Smooth muscle cell (in vitro differentiated cells): ENCODE results near the gene CPOX. TPM values are rescaled to one million over a fixed set of nuclear protein-coding genes. Genes with fewer than 3 reads are reported as not detected.

Experiments used
- DNase-seq: peaks from one replicate; lab custom pipeline; 2025; ENCODE audit not compliant: unreplicated experiment; lab: John Stamatoyannopoulos, UW
- H2AFZ ChIP-seq: fragments of 200-600 bp; sonication (generic); 2 replicates; pipeline ENCODE4 v1.6.0; 2016; ENCODE audit warnings: antibody characterized with exemption, low read depth, mild to moderate bottlenecking
- H3F3A ChIP-seq: fragments of 200-600 bp; sonication (generic); 2 replicates; pipeline ENCODE4 v1.6.0; 2017; ENCODE audit warnings: antibody characterized with exemption, low read depth
- H3K27ac ChIP-seq: fragments of 200-600 bp; sonication (generic); 2 replicates; pipeline ENCODE4 v1.5.1; 2016; ENCODE audit warnings: low read depth, mild to moderate bottlenecking
- H3K27me3 ChIP-seq: fragments of 200-600 bp; sonication (generic); 2 replicates; pipeline ENCODE4 v1.6.1; 2016; ENCODE audit warnings: low read depth, mild to moderate bottlenecking
- H3K36me3 ChIP-seq: fragments of 200-600 bp; sonication (generic); 2 replicates; pipeline ENCODE4 v1.5.1; 2016; ENCODE audit warnings: low read depth
- H3K4me1 ChIP-seq: fragments of 200-600 bp; sonication (generic); 2 replicates; pipeline ENCODE4 v1.5.1; 2016; ENCODE audit warnings: low read depth
- H3K4me2 ChIP-seq: fragments of 200-600 bp; sonication (generic); 2 replicates; pipeline ENCODE4 v1.6.0; 2016; ENCODE audit warnings: mild to moderate bottlenecking
- H3K4me3 ChIP-seq: fragments of 200-600 bp; sonication (generic); 2 replicates; pipeline ENCODE4 v1.5.1; 2016; ENCODE audit warnings: mild to moderate bottlenecking
- H3K79me2 ChIP-seq: fragments of 200-600 bp; sonication (generic); 2 replicates; pipeline ENCODE4 v1.6.0; 2016; ENCODE audit warnings: low read depth, mild to moderate bottlenecking
- H3K9ac ChIP-seq: fragments of 200-600 bp; sonication (generic); 2 replicates; pipeline ENCODE4 v1.6.0; 2016; ENCODE audit warnings: low read depth
- H3K9me3 ChIP-seq: fragments of 200-600 bp; sonication (generic); replicated peaks from 2 replicates; pipeline ENCODE4 v1.5.1; 2016; ENCODE audit warnings: low read depth
- H4K20me1 ChIP-seq: fragments of 200-600 bp; sonication (generic); 2 replicates; pipeline ENCODE4 v1.6.0; 2016; ENCODE audit warnings: low read depth
- WGBS: methylation state at CpG from one replicate; pipeline ENCODE4 v1.1.7; 2016; ENCODE audit warnings: low lambda C conversion rate; 5-methylcytosine and 5-hydroxymethylcytosine counted together
- polyA plus RNA-seq: library from polyadenylated mRNA; unstranded; fragments of >200 nt; fragmentation: Nextera tagmentation; extraction: Ambion mirVana; gene quantifications from 2 replicates; pipeline ENCODE4 v1.2.1, GENCODE V29; 2016
- total RNA-seq: library from RNA; depleted of rRNA; stranded (reverse); fragments of >200 nt; gene quantifications from 2 replicates; pipeline ENCODE4 v1.2.3, GENCODE V29; 2014
- TF ChIP-seq, protein P1 (sequence below): fragments of 200-600 bp; sonication (generic); IDR thresholded peaks from 2 replicates; pipeline ENCODE4 v1.5.1; 2017; ENCODE audit warnings: borderline replicate concordance, mild to moderate bottlenecking, antibody characterized with exemption; ENCODE audit not compliant: insufficient read depth, poor library complexity, severe bottlenecking

The CPOX gene
- total and polyA plus RNA-seq, 2 experiments from 2014 or later, result 19.3 to 44.8 TPM

GRCh38 chr3:98599647-98600411 is 6.4 kb upstream of the CPOX start:
- Histone ChIP-seq H3K27me3 (no peaks in the 10 kb centered on the region), H3K9me3 (no peaks in the 10 kb centered on the region), H3K4me3 (no peak overlapping the region), H4K20me1 (no peaks in the 10 kb centered on the region), H3F3A (no peaks in the 10 kb centered on the region), H3K9ac (no peak overlapping the region), H3K4me2 (no peak overlapping the region), H2AFZ (no peak overlapping the region), H3K36me3 (no peaks in the 10 kb centered on the region), H3K4me1 (no peaks in the 10 kb centered on the region), H3K27ac (no peak overlapping the region), H3K79me2 (no peaks in the 10 kb centered on the region)
- DNase-seq, result no peak
- 78% methylated on average over 5 of the region's 5 CpGs for WGBS
- TF ChIP-seq, protein P1, sequence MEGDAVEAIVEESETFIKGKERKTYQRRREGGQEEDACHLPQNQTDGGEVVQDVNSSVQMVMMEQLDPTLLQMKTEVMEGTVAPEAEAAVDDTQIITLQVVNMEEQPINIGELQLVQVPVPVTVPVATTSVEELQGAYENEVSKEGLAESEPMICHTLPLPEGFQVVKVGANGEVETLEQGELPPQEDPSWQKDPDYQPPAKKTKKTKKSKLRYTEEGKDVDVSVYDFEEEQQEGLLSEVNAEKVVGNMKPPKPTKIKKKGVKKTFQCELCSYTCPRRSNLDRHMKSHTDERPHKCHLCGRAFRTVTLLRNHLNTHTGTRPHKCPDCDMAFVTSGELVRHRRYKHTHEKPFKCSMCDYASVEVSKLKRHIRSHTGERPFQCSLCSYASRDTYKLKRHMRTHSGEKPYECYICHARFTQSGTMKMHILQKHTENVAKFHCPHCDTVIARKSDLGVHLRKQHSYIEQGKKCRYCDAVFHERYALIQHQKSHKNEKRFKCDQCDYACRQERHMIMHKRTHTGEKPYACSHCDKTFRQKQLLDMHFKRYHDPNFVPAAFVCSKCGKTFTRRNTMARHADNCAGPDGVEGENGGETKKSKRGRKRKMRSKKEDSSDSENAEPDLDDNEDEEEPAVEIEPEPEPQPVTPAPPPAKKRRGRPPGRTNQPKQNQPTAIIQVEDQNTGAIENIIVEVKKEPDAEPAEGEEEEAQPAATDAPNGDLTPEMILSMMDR, result no peak

DNA sequence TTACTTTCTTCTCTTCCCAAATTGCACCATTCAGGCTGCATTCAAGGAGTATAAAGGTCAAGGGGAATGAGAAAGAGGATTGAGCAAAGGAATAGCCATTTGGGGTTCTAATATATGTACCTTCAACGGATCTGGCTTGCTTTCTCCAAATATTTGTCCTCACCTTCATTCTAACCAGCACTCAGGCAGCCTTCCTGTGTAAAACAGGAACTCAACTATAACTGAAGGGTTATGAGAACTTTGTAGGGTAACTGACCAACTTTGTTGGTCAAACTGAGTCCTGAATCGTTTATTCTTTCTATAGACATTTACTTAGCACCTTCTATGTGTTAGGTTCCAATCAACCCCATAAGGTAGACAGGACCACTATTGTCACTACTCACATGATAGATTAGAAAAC is 5.1 kb upstream of the CPOX start:
- Histone ChIP-seq H3K27ac (no peak overlapping the region), H3K36me3 (no peaks in the 10 kb centered on the region), H3K9me3 (no peaks in the 10 kb centered on the region), H3K27me3 (no peaks in the 10 kb centered on the region), H3K79me2 (no peaks in the 10 kb centered on the region), H3F3A (no peaks in the 10 kb centered on the region), H3K9ac (no peak overlapping the region), H3K4me3 (no peak overlapping the region), H2AFZ (peak overlapping the region; percentile 9), H4K20me1 (no peaks in the 10 kb centered on the region), H3K4me2 (no peak overlapping the region), H3K4me1 (no peaks in the 10 kb centered on the region)
- WGBS, result 90% methylated on average over 2 of the region's 2 CpGs
- TF ChIP-seq, protein P1, result no peak
- no peak for DNase-seq

DNA sequence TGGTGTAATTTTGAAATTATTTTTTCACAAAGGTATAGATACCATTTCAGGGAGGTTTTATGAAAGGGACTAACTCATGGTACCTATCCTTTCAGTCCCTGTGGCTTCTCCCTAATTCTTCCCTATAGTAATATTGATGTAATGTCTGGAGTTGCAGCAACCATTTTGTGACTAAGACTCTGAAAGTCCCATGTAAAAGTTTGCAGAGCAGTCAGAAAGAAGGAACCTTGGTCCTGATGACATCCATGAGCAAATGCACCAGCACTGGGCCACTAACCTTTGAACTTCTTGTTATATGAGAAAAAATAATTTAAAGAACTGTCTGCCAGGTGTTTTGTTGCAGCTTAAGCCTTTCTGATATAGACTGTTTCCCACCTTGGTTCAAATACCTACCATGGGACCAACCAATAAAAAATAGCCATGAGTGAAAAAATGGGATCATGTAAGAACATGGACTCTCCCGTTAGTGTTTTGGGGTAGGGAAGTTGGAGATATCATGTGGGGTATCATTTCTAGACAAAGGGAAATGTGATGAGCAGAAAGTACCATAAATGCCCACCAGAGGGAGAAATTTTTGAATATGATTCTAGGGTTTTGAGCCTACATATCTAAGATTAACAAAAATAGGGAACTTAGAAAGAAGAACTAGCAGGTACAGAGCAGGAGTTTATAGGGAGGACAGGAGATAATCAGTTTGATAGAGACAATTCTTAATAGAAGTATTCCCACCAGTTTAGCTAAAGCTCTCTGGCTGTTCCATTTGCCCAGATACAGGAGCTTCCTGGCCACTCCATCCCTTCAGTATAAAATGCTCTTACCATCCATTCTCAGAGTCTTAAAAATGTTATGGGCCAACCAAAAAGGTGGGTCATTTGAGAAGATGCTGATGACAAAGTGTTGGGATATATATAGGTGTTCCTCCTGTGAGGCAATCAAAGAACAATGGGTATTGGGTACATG is 3.4 kb upstream of the CPOX start:
- H3K27me3 ChIP-seq, result no peaks in the 10 kb centered on the region
- WGBS, result 61% methylated on average over 1 of the region's 1 CpG
- no peaks in the 10 kb centered on the region for H3K36me3 ChIP-seq
- no peak overlapping the region for H2AFZ ChIP-seq
- DNase-seq, result no peak
- H3K27ac ChIP-seq, result no peak overlapping the region
- no peak overlapping the region for H3K4me3 ChIP-seq
- TF ChIP-seq, protein P1, result peak; percentile 69
- no peak overlapping the region for H3K4me2 ChIP-seq
- H3K9me3 ChIP-seq, result no peaks in the 10 kb centered on the region
- no peaks in the 10 kb centered on the region for H3F3A ChIP-seq
- H3K4me1 ChIP-seq, result peaks cover 5% of the 10 kb centered on the region
- no peaks in the 10 kb centered on the region for H3K79me2 ChIP-seq
- H4K20me1 ChIP-seq, result peaks cover 7% of the 10 kb centered on the region
- no peak overlapping the region for H3K9ac ChIP-seq
